Germinal center (tissue), 1 donor: Measurements from ENCODE around the gene STAMBPL1.

Experiments used
- DNase-seq: peaks from one replicate; pipeline ENCODE4 v3.0.0; 2012; ENCODE audit warnings: mixed read lengths, low spot score

The STAMBPL1 gene

DNA sequence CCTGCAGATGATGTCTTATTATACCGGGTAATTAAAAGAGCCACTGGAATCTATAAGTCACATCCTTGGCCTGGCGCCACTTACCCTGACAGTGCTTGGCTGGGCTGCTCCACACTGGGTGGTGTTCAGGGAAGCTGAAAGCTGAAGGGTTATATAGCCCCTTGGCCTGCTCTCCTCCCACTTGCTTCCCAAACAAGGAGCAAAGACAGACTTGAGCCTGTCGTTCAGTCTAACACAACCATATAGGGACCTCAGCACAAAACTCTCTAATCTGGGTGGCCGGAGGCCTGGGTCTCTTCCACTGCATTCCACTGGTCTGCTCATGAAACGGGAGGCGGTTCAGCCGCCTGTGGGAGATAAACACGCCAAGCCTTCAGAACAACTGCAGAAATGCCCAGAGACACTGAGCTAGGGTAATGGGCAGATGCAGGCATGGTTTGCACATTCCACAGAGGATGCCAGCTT lies 72.6 kb downstream of the STAMBPL1 start, which contains the start of gene ACTA2:
ACTA2 (minus strand) TSS at position 127 of the 465 bp plus-strand sequence. CDS start 3,843 bp downstream, outside the sequence.
- no peak for DNase-seq

DNA sequence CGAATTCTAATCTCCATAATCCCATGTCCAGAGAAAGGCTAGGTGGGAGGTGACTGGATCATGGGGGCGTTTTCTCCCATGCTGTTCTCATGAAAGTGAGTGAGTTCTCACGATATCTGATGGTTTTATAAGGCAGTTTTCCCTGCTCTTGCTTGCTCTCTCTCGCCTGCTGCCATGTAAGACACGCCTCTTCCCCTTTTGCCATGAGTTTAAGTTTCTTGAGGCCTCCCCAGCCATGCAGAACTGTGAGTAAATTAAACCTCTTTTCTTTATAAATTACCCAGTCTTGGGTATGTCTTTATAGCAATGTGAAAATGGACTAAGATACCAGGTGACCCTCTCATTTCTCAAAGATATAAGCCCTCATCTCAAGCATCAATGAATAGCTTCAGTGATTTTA lies 73.6 kb downstream of the STAMBPL1 start:
- no peak for DNase-seq

DNA sequence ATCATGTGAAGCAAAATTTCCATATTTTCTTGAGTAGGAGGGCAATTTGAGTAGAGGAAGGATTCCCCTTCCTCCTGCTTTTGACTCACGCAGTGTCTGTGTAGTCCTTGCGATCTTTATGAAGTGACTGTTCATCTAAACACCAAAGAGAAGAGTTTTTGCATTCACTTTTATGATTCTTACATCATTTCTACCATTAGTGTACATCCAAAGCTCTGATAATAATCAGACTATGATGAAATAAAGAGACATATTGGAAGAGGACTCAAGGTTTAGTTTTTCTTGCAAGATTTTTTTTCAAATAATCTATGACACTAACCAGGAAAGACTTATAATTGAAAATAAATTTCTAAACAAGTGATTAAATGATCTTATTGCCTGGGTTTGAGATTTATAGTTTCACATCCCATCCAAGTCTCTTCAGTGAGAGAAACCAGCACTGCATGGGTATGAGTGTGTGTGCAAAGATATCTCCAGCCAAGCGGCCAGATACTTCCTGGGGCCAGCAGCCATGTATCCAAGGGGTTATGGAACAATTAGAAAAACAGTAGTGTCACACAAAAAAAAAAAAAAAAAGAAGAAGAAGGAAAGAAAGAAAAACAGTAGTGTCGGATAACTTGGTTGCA lies 74.5 kb downstream of the STAMBPL1 start:
- no peak for DNase-seq

DNA sequence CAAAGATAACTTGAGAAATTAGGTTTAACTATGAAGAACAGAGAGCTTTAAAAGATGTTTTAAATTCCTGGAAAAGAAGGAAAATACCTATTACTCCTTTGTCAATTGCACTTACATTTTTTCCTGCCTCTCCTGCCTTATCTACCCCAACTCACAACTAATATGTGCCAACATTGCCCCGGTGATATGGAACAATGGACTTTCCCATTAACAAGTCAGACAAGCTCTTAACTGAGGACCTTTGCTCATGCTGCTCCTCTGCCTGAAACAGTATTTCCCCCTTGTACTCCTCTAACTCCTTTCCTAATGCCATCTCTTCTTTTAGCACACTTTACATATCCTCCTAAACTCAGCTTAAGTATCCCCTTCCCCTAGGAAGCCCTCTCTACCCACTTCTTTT lies 77.3 kb downstream of the STAMBPL1 start:
- no peak for DNase-seq

DNA sequence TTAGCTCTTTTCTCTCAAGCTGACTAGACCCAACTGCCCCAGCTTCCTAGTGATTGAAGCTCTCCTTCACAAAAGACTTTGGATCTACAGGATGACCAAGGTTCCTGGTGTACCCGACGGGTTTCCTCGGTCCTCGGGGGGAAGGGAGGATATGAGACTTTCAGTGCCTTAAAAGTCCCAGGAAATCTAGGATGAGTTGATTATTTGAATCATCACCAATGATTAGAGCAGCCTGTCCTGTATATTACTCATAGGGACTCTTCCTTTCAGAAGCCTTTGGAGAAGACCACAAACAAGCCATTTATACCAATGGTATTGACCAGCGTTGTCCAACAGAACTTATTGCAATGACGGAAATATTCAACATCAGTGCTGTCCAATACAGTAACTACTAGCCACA lies 78.7 kb downstream of the STAMBPL1 start:
- DNase-seq = no peak

DNA sequence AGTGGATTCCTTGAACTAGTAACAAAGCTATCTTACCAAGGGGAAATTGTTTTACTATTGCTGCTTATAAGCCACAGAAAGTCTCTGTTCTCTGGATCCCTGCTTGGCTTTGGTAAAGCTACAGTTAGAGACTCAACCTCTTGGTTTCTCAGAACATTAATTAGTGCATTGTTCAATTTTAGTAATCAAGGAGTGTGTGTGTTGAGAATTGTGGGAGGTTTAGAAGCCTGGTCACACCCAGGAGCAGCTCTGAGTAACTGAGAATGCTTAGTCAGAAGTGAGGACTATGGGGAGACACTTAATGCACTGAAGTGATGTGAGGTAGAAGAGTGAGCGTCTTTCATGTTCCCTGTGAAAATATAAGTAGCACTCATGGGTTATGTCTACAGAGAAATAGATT lies 80.8 kb downstream of the STAMBPL1 start:
- no peak for DNase-seq

DNA sequence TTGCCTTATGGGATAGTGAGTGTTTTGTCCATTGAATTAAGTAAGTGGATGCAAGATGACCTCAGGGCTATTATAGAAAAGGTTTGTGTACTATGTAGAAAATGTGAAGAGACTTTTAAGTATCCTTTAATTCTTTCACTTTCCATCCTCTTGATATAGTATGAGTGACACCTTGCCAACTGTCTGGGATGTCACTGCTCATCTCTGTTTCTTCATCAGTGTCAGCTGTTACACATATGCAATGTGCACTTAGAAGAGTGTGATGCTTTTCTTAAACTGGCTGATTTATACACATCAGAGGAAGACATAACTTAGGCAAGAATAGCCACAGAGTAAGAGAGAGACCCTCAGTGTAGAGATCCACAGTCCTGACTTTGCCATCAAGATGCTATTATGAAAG lies 81.2 kb downstream of the STAMBPL1 start:
- no peak for DNase-seq

DNA sequence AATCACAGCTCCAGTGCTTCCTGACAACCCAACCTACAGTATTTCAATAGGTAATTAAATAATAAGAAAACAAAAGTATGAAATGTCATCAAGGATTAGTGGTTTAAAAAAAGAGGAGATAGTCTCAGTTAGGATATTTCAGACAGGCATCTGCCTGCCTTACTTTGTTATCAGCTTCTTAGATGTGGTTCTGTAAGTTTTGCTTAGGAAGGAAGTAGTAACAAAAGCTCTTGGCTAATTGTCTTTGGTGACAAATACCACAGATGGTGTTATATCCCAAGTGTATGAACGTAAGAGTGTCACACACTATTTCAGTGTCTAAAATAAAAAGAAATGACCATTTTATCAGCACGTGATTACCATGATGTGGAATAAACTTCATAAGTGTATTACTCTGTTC lies 82.3 kb downstream of the STAMBPL1 start:
- no peak for DNase-seq

DNA sequence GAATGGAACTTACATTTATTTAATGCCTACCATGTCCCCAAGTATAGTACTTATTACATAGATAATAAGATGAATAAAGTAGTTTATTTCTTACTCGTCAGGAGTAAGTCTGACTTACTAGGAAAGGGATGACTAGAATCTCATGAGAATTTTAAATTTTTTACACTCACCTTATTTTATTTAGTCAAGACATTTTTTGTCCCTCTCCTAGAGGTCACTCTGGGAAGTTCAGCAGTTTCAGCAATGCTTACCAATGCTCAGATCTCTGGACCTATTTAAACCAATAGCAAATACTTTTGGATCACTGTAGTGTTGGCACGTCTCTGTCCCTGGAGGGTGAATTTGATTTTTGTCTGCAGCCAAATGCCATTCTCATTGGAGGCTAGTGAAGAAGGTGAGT lies 83.3 kb downstream of the STAMBPL1 start:
- no peak for DNase-seq

DNA sequence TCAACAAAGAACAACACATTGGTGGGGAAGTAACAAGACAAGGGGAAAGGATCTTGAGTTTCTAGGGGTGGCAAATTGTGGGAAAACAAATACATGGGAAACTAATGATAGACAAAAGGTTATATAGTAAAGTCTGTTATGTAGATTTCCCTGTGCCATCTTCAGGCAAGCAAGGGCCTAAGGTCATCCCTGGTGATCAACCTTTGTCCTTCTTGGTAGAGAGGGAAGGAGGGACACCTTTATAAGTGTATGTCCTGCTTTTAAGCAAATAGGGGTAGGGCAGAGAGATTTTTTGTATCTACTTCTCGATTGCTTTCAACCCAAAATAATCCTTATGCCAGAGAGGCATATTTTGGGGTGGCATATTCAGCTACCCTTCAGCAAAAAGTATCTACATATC lies 84.3 kb downstream of the STAMBPL1 start:
- no peak for DNase-seq

DNA sequence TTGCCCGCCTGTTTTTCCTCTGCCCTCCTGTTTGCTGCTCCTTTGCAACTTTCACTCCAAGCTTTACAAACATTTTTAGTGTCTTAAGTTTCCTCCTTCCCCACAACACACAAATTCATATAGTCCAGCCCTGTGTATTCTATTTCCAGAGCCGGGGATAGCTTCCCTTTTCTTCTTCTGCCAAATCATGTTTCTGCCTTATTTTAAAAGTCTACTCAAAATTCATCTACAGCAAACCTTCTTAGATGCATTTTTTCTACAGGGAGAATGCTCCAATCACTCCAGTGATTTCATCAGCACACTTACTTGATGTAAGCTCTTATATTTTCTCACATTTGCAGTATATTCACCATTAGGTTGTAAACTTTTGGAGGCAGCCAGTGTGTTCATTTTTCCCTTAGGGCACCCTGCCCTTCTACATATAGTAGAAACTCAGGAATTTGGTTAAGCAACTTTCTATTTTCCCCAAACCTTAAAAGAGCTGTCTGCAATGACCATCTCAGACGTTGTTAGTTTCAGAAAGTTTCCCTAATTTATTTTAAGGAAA lies 84.9 kb downstream of the STAMBPL1 start:
- DNase-seq = no peak

DNA sequence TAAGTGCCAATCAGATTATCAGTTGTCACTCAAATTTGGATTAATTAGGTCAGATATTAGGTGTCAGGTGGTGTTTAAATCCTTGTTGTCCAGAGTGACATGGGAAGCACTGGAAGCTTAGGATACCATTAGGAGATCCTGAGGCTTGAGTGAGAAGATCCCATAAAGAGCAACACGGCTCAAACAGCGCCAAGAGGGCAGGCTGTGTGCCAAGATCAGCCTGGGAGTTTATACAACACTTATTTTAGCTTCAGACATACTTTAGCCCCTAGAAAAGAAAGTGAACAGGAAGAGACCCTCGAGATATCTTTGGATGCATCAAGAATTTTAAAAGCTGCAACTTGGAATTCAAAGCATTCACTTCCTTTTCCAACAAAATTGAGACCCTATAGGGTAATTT lies 86.8 kb downstream of the STAMBPL1 start:
- no peak for DNase-seq

DNA sequence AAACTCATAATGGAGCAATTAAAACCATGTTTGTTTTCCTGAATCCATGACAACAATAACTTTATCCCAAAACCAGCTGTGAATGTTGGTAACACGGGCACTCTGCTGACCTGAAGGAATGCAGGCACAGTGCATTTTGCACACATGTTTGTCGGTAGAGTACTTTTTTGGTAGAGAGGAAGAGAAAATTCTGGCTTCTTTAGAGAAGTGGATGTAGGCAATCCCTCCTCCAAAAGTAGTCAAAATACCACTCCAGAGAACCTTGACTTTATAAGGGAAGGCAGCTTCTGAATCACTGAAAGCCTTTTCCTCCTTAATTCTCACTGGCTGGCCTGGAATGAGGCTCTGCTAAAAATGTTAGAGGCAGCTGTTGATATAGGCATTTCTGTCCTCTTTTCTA lies 88.3 kb downstream of the STAMBPL1 start:
- no peak for DNase-seq

DNA sequence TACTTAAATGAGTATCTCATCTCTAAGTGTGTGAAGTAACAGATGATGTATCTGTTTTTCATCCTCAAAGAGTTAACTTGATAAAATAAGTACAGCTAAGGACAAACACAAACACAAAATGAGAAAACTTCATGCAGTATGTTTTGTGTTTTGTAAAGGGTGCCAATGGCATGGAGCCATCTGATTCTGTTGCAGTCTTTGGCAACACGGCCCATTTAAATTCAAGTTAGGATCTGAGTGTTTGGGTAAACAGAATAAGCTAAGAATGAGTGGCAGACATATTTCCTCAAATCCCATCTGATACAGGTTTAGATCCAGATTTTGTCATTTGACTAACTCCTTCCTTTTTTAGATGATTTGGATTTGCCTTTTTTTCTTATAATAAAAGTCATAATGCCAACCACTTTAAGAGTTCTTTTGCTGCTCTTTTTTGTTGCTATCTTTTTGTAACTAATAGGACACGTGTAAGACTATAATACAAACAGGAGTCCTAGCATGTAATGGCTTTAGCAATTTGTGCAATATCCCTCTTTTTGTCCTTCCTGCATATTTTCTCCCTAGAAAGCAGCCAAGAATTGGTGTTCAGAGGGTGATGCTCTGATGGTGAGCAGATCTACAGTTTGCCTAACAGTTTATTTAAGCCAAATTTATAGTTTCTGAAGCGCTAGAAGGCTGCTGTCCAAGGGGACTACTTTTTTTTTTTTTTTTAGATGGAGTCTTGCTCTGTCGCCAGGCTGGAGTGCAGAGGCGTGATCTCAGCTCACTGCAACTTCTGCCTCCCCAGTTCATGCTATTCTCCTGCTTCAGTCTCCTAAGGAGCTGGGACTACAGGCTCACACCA lies 91.4 kb downstream of the STAMBPL1 start:
- DNase-seq = no peak
